Measurements from ENCODE around the gene CERS1.

DNA sequence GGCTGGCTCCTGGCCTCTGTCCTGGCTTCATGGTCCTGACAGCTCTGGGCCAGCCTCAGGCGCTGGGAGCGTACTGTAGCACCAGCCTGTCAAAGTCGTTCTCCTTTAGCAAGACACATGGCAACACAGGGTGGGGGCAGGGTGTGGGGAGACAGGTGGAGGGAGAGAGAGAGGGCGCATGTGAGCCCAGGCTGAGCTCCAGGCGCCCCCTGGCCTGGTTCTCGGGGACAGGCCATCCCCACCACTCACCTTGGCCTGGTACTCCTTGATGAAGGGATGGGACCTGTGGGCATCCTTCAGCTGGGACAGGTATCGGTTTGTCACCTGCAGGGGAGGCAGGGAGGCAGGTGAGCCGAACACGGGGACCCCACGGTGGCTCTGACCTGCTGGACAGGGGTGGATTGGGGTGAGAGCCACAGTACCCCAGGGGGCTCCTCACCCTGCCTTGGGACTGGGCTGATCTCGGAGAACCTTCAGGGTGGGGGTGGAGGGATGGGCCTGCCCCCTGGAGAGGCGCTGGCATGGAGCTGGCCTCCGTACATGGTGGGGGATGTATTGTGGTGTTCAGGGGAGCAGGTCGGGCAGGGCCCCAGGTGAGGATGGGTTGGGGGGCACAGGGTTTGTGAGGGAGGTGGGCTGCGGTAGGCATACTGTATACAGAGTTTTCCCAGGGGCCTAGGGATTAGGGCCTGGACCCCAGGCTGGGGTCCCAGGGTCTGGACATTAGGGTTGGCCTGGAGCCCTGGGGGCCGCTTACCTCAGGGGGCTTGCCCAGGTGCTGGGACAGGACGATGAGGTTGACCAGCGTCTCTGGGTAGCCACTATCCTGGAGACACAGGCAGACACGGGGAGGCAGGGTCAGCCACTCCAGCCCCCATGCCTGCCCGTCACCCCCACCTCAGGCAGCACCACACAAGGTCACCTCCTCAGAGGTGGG is 3.9 kb upstream of the CERS1 start:
- TF ChIP-seq POLR2AphosphoS5 (IDR thresholded peaks at IDR 0.05; ENCODE audit: low read depth, low read length) (no peak), POLR2A (IDR thresholded peaks at IDR 0.05; ENCODE audit: low read depth, low read length) (no peak)
